Large intestine (tissue), 3 donors: ENCODE data around the gene THAP3. TPM values are rescaled to one million over a fixed set of nuclear protein-coding genes. Genes with fewer than 3 reads are reported as not detected.
"Not testable (repeated sequence)": the region's sequence is repeated elsewhere in the genome, so short reads cannot be mapped to it uniquely, and the experiment has no call there.

Source experiments
- DNase-seq, 2 donors: peaks; one replicate each; pipeline versions ENCODE4 v3.0.0 to v3.0.0-alpha.2; 2013
- H3K27ac ChIP-seq: one replicate; pipeline ENCODE4 v1.5.1; 2013; ENCODE audit warnings: low read length
- H3K27me3 ChIP-seq: 2 replicates; pipeline ENCODE4 v1.6.1; 2013; ENCODE audit warnings: low read length; ENCODE audit not compliant: control insufficient read depth, insufficient read depth
- H3K36me3 ChIP-seq: 2 replicates; pipeline ENCODE4 v1.6.1; 2013; ENCODE audit warnings: low read length; ENCODE audit not compliant: control insufficient read depth, insufficient read depth
- H3K4me1 ChIP-seq: one replicate; pipeline ENCODE4 v1.6.1; 2013; ENCODE audit warnings: low read length; ENCODE audit not compliant: control insufficient read depth, insufficient read depth
- H3K4me3 ChIP-seq: one replicate; pipeline ENCODE4 v1.5.1; 2013; ENCODE audit warnings: low read length
- H3K9me3 ChIP-seq: one replicate; pipeline ENCODE4 v1.6.1; 2013; ENCODE audit warnings: mild to moderate bottlenecking, low read depth, low read length, moderate library complexity; ENCODE audit not compliant: control insufficient read depth
- WGBS: methylation state at CpG from one replicate; pipeline ENCODE4 v1.1.5; 2013; ENCODE audit warnings: low lambda C conversion rate; ENCODE audit not compliant: insufficient coverage; 5-methylcytosine and 5-hydroxymethylcytosine counted together
- polyA plus RNA-seq: library from polyadenylated mRNA; unstranded; fragments of 120-200 nt; gene quantifications from one replicate; pipeline ENCODE4 v1.2.1, GENCODE V29; 2013

The THAP3 gene
- polyA plus RNA-seq, 1 donor, result 16.2 TPM

- H3K9me3 ChIP-seq, result no peaks in the 10 kb centered on the region
- H3K27me3 ChIP-seq, result no peaks in the 10 kb centered on the region
- H3K27ac ChIP-seq, result no peak overlapping the region
- no CpG with 5 or more reads among the region's 23 CpGs for WGBS
- H3K4me3 ChIP-seq, result no peak overlapping the region
- H3K4me1 ChIP-seq, result no peaks in the 10 kb centered on the region
- no peak for DNase-seq
- peaks cover 46% of the 10 kb centered on the region for H3K36me3 ChIP-seq
These were observed 29.0 kb downstream of the THAP3 start for GRCh38 chr1:6653436-6654290.

GRCh38 chr1:6657138-6657537, 32.5 kb downstream of the THAP3 start:
- H3K4me1 ChIP-seq, result no peaks in the 10 kb centered on the region
- H3K27ac ChIP-seq, result no peak overlapping the region
- no CpG with 5 or more reads among the region's 6 CpGs for WGBS
- H3K9me3 ChIP-seq, result no peaks in the 10 kb centered on the region
- H3K36me3 ChIP-seq, result peaks cover 29% of the 10 kb centered on the region
- no peak overlapping the region for H3K4me3 ChIP-seq
- H3K27me3 ChIP-seq, result no peaks in the 10 kb centered on the region
- DNase-seq, result no peak

GRCh38 chr1:6658359-6659060, 33.8 kb downstream of the THAP3 start:
- H3K36me3 ChIP-seq, result peaks cover 18% of the 10 kb centered on the region
- H3K27ac ChIP-seq, result no peak overlapping the region
- no peaks in the 10 kb centered on the region for H3K27me3 ChIP-seq
- no peaks in the 10 kb centered on the region for H3K9me3 ChIP-seq
- WGBS, result no CpG with 5 or more reads among the region's 5 CpGs
- no peak overlapping the region for H3K4me3 ChIP-seq
- no peaks in the 10 kb centered on the region for H3K4me1 ChIP-seq
- DNase-seq, result peak in 1 of 2 donors; percentile 33

- Histone ChIP-seq H3K9me3 (no peaks in the 10 kb centered on the region), H3K27ac (no peak overlapping the region)
- WGBS, result 94% methylated on average over 2 of the region's 7 CpGs
These were observed 35.9 kb downstream of the THAP3 start for GRCh38 chr1:6660415-6661049.

GRCh38 chr1:6662468-6662867, 37.8 kb downstream of the THAP3 start:
- not testable (repeated sequence) for DNase-seq, H3K27me3 ChIP-seq, H3K4me3 ChIP-seq, H3K4me1 ChIP-seq, H3K27ac ChIP-seq, H3K9me3 ChIP-seq
- peaks cover 24% of the 10 kb centered on the region for H3K36me3 ChIP-seq
- no CpG with 5 or more reads among the region's 7 CpGs for WGBS

More at GRCh38 chr1:6660415-6661049, 35.9 kb downstream of the THAP3 start:
- H3K27me3 ChIP-seq, result no peaks in the 10 kb centered on the region
- DNase-seq, result no peak
- peaks cover 15% of the 10 kb centered on the region for H3K36me3 ChIP-seq
- H3K4me3 ChIP-seq, result no peak overlapping the region
- no peaks in the 10 kb centered on the region for H3K4me1 ChIP-seq

GRCh38 chr1:6666696-6667095, 42.0 kb downstream of the THAP3 start:
- WGBS, result no CpG with 5 or more reads among the region's 5 CpGs
- Histone ChIP-seq H3K4me3 (no peak overlapping the region), H3K27me3 (no peaks in the 10 kb centered on the region), H3K9me3 (no peaks in the 10 kb centered on the region), H3K36me3 (peaks cover 30% of the 10 kb centered on the region), H3K4me1 (no peaks in the 10 kb centered on the region), H3K27ac (no peak overlapping the region)
- no peak for DNase-seq

- no peak for DNase-seq
- peaks cover 30% of the 10 kb centered on the region for H3K36me3 ChIP-seq
These were observed 42.5 kb downstream of the THAP3 start for GRCh38 chr1:6667139-6667538.

GRCh38 chr1:6668503-6668902, 43.8 kb downstream of the THAP3 start:
- Histone ChIP-seq H3K36me3 (peaks cover 27% of the 10 kb centered on the region), H3K27me3 (no peaks in the 10 kb centered on the region), H3K9me3 (no peaks in the 10 kb centered on the region), H3K27ac (no peak overlapping the region), H3K4me1 (no peaks in the 10 kb centered on the region), H3K4me3 (no peak overlapping the region)
- no CpG with 5 or more reads among the region's 9 CpGs for WGBS
- DNase-seq, result no peak

More at GRCh38 chr1:6667139-6667538, 42.5 kb downstream of the THAP3 start:
- no peak overlapping the region for H3K27ac ChIP-seq
- no peaks in the 10 kb centered on the region for H3K4me1 ChIP-seq
- no peak overlapping the region for H3K4me3 ChIP-seq
- no CpG with 5 or more reads among the region's 6 CpGs for WGBS
- H3K9me3 ChIP-seq, result no peaks in the 10 kb centered on the region
- no peaks in the 10 kb centered on the region for H3K27me3 ChIP-seq

GRCh38 chr1:6672558-6672957, 47.9 kb downstream of the THAP3 start:
- no peaks in the 10 kb centered on the region for H3K4me1 ChIP-seq
- H3K27ac ChIP-seq, result no peak overlapping the region
- H3K36me3 ChIP-seq, result peaks cover 29% of the 10 kb centered on the region
- peak in 1 of 2 donors; percentile 16 for DNase-seq
- H3K4me3 ChIP-seq, result no peak overlapping the region
- no CpG with 5 or more reads among the region's 2 CpGs for WGBS
- H3K9me3 ChIP-seq, result no peaks in the 10 kb centered on the region
- no peaks in the 10 kb centered on the region for H3K27me3 ChIP-seq

- no peak for DNase-seq
- H3K36me3 ChIP-seq, result peaks cover 34% of the 10 kb centered on the region
- WGBS, result 100% methylated on average over 2 of the region's 5 CpGs
- no peaks in the 10 kb centered on the region for H3K4me1 ChIP-seq
- H3K27me3 ChIP-seq, result no peaks in the 10 kb centered on the region
- H3K9me3 ChIP-seq, result no peaks in the 10 kb centered on the region
- no peak overlapping the region for H3K27ac ChIP-seq
- H3K4me3 ChIP-seq, result no peak overlapping the region
These were observed 49.2 kb downstream of the THAP3 start for GRCh38 chr1:6673816-6674398.
